HepG2 (cell line): ENCODE results near the gene PCYT2. TPM values are rescaled to one million over a fixed set of nuclear protein-coding genes. Genes with fewer than 3 reads are reported as not detected.

ENCODE experiments used
- EEA1 ChIP-seq: sonication (generic); formaldehyde crosslinking; IDR thresholded peaks from 2 replicates; pipeline ENCODE4 v1.5.1; 2020; ENCODE audit warnings: mild to moderate bottlenecking, missing genetic modification reagents, borderline replicate concordance
- GZF1 ChIP-seq: sonication (generic); formaldehyde crosslinking; IDR thresholded peaks from 2 replicates; pipeline ENCODE4 v1.5.1; 2020; ENCODE audit warnings: mild to moderate bottlenecking, missing genetic modification reagents
- IRF2 ChIP-seq: IDR thresholded peaks from 2 replicates; pipeline ENCODE4 v1.6.1; 2018; ENCODE audit warnings: missing genetic modification reagents, missing compliant biosample characterization
- JUN ChIP-seq: sonication (generic); formaldehyde crosslinking; IDR thresholded peaks from 2 replicates; pipeline ENCODE4 v1.4.0; 2020; ENCODE audit warnings: mild to moderate bottlenecking, missing genetic modification reagents
- NPAS2 ChIP-seq: sonication (generic); formaldehyde crosslinking; IDR thresholded peaks from 2 replicates; pipeline ENCODE4 v1.8.0; 2022; ENCODE audit warnings: mild to moderate bottlenecking, missing genetic modification reagents, borderline replicate concordance
- RFX1 ChIP-seq: fragments of 450-650 bp; IDR thresholded peaks from 2 replicates; pipeline ENCODE4 v1.6.1; 2017
- SIX4 ChIP-seq: sonication (generic); formaldehyde crosslinking; IDR thresholded peaks from 2 replicates; pipeline ENCODE4 v1.4.0; 2020; ENCODE audit warnings: missing genetic modification reagents
- TBP ChIP-seq: sonication (generic); formaldehyde crosslinking; IDR thresholded peaks from 2 replicates; pipeline ENCODE4 v1.5.0; 2020; ENCODE audit warnings: missing genetic modification reagents
- ZBTB20 ChIP-seq: sonication (generic); formaldehyde crosslinking; IDR thresholded peaks from 2 replicates; pipeline ENCODE4 v1.8.1; 2023; ENCODE audit warnings: missing genetic modification reagents, low read depth, mild to moderate bottlenecking, borderline replicate concordance
- ZFYVE20 ChIP-seq: sonication (generic); formaldehyde crosslinking; IDR thresholded peaks from 2 replicates; pipeline ENCODE4 v1.8.0; 2023; ENCODE audit warnings: low read depth, mild to moderate bottlenecking, moderate library complexity, missing genetic modification reagents, borderline replicate concordance
- ZNF138 ChIP-seq: sonication (generic); formaldehyde crosslinking; IDR thresholded peaks from 2 replicates; pipeline ENCODE4 v1.5.0; 2020; ENCODE audit warnings: mild to moderate bottlenecking, low read depth, missing genetic modification reagents
- ZNF382 ChIP-seq: sonication (generic); formaldehyde crosslinking; IDR thresholded peaks from 2 replicates; pipeline ENCODE4 v1.5.0; 2020; ENCODE audit warnings: missing genetic modification reagents, mild to moderate bottlenecking, borderline replicate concordance
- ZNF441 ChIP-seq: sonication (generic); formaldehyde crosslinking; IDR thresholded peaks from 2 replicates; pipeline ENCODE4 v1.7.0; 2021; ENCODE audit warnings: missing genetic modification reagents, borderline replicate concordance
- ZNF841 ChIP-seq: sonication (generic); formaldehyde crosslinking; IDR thresholded peaks from 2 replicates; pipeline ENCODE4 v1.8.1; 2023; ENCODE audit warnings: missing genetic modification reagents, borderline replicate concordance
- ZZZ3 ChIP-seq: sonication (generic); formaldehyde crosslinking; IDR thresholded peaks from 2 replicates; pipeline ENCODE4 v1.4.0; 2020; ENCODE audit warnings: missing genetic modification reagents, mild to moderate bottlenecking, borderline replicate concordance
- polyA plus RNA-seq, 8 experiments: library from polyadenylated mRNA; depleted of rRNA in 3 of 8; stranded (reverse) in 7 of 8; unstranded in 1 of 8; fragments of >200 nt; fragmentation: Illumina TruSeq in 4 of 8; extraction: Trizol in 4 of 8; gene quantifications; 2 replicates each; pipeline versions ENCODE4 v1.2.1 to v1.2.3, GENCODE V29; 2011 to 2016; ENCODE audit warnings: low read depth in 4 of 8, missing spikeins in 1 of 8, mixed read lengths in 1 of 8; ENCODE audit not compliant: insufficient read depth in 1 of 8
- total RNA-seq, 5 experiments: library from RNA; depleted of rRNA; stranded (reverse); fragments of >200 nt; fragmentation: Illumina TruSeq; extraction: Trizol; gene quantifications; 2 replicates each; pipeline ENCODE4 v1.2.3, GENCODE V29; 2016; ENCODE audit warnings: low read depth in 1 of 5
- TF ChIP-seq, protein P1 (sequence below), 2 experiments: sonication (generic) in 1 of 2; formaldehyde crosslinking in 1 of 2; IDR thresholded peaks; 2 replicates each; pipeline versions ENCODE4 v1.4.0 to v1.6.1; 2018 to 2020; ENCODE audit warnings: missing genetic modification reagents in 2 of 2, borderline replicate concordance in 1 of 2, low read depth in 1 of 2, mild to moderate bottlenecking in 1 of 2, missing biosample characterization in 1 of 2
- TF ChIP-seq, protein P2 (sequence below): sonication (generic); formaldehyde crosslinking; IDR thresholded peaks from 2 replicates; pipeline ENCODE4 v1.4.0; 2020; ENCODE audit warnings: missing genetic modification reagents, borderline replicate concordance
- TF ChIP-seq, protein P3 (sequence below): sonication (generic); formaldehyde crosslinking; IDR thresholded peaks from 2 replicates; pipeline ENCODE4 v1.5.0; 2020; ENCODE audit warnings: missing genetic modification reagents, mild to moderate bottlenecking, borderline replicate concordance
- TF ChIP-seq, protein P4 (sequence below): sonication (generic); formaldehyde crosslinking; IDR thresholded peaks from 2 replicates; pipeline ENCODE4 v1.4.0; 2020; ENCODE audit warnings: mild to moderate bottlenecking, missing genetic modification reagents
- TF ChIP-seq, protein P5 (sequence below): IDR thresholded peaks from 2 replicates; pipeline ENCODE4 v1.6.1; 2016; ENCODE audit warnings: low read depth, control low read depth
- TF ChIP-seq, protein P6 (sequence below): sonication (generic); formaldehyde crosslinking; IDR thresholded peaks from 2 replicates; pipeline ENCODE4 v1.5.0; 2020; ENCODE audit warnings: mild to moderate bottlenecking, missing genetic modification reagents

The PCYT2 gene
- total and polyA plus RNA-seq, 2 of the 13 experiments (the other 11 are each of a cell fraction or from before 2014, with no cell fraction given): 147 to 297 TPM

DNA sequence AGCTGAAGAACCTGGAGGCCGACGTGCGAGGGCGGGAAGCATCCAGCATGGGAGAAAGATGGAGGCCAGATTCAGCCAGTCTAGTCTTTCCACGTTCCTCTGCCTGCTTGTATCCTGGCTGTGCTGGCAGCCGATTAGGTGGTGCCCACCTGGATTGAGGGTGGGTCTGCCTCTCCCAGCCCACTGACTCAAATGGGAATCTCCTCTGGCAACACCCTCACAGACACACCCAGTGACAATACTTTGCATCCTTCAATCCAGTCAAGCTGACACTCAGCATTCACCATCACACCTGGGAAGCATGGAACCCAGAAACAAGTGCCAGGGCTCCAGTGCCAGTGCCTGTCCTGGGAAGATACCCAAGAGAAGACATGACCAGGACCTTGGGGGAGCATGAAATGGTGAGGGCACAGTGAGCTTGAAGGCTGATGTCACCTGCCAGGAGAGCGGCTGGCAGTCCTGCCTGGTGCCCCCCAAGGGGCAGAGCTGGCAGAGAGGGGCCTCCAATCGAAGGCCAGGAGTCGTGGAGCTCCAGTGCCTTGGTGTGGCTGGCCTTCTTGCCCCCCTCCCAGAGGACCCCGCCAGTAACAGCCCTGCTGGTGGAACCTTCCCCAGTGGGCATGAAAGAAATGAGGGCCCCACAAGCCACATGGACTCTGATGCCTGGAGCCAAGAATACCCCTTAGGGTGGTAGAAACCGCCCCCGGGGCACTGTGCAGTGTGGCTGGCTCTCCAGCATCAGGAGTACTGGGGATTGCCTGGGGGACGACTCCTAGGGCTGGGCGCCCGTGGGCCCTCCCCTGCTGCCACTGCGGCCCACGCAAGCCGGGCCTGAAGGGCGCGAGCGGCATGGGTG, 9.8 kb downstream of the PCYT2 start (continued):
- TF ChIP-seq ZBTB20 (CRISPR knock-in tag) (no peak), SIX4 (no peak), ZFYVE20 (CRISPR knock-in tag) (0 out of 2 replicates have a peak, but pooled peaks have one; percentile 59), ZNF138 (no peak), NPAS2 (no peak), JUN (CRISPR knock-in tag) (no peak), ZNF441 (no peak), GZF1 (CRISPR knock-in tag) (no peak), ZNF841 (CRISPR knock-in tag) (no peak), RFX1 (no peak), TBP (no peak), EEA1 (CRISPR knock-in tag) (no peak), ZNF382 (CRISPR knock-in tag) (no peak), IRF2 (CRISPR knock-in tag) (no peak), ZZZ3 (CRISPR knock-in tag) (no peak)
- TF ChIP-seq, protein P1, sequence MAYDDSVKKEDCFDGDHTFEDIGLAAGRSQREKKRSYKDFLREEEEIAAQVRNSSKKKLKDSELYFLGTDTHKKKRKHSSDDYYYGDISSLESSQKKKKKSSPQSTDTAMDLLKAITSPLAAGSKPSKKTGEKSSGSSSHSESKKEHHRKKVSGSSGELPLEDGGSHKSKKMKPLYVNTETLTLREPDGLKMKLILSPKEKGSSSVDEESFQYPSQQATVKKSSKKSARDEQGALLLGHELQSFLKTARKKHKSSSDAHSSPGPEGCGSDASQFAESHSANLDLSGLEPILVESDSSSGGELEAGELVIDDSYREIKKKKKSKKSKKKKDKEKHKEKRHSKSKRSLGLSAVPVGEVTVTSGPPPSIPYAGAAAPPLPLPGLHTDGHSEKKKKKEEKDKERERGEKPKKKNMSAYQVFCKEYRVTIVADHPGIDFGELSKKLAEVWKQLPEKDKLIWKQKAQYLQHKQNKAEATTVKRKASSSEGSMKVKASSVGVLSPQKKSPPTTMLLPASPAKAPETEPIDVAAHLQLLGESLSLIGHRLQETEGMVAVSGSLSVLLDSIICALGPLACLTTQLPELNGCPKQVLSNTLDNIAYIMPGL (CRISPR knock-in tag; IDR thresholded peaks at IDR 0.05; ENCODE audit: borderline replicate concordance in 1 of 2, low read depth in 1 of 2): no peak
- TF ChIP-seq, protein P2, sequence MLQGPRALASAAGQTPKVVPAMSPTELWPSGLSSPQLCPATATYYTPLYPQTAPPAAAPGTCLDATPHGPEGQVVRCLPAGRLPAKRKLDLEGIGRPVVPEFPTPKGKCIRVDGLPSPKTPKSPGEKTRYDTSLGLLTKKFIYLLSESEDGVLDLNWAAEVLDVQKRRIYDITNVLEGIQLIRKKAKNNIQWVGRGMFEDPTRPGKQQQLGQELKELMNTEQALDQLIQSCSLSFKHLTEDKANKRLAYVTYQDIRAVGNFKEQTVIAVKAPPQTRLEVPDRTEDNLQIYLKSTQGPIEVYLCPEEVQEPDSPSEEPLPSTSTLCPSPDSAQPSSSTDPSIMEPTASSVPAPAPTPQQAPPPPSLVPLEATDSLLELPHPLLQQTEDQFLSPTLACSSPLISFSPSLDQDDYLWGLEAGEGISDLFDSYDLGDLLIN (CRISPR knock-in tag): no peak
- TF ChIP-seq, protein P3, sequence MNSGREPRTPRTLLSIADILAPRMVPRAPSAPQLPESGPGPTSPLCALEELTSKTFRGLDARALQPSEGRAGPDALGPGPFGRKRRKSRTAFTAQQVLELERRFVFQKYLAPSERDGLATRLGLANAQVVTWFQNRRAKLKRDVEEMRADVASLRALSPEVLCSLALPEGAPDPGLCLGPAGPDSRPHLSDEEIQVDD (CRISPR knock-in tag): no peak
- TF ChIP-seq, protein P4, sequence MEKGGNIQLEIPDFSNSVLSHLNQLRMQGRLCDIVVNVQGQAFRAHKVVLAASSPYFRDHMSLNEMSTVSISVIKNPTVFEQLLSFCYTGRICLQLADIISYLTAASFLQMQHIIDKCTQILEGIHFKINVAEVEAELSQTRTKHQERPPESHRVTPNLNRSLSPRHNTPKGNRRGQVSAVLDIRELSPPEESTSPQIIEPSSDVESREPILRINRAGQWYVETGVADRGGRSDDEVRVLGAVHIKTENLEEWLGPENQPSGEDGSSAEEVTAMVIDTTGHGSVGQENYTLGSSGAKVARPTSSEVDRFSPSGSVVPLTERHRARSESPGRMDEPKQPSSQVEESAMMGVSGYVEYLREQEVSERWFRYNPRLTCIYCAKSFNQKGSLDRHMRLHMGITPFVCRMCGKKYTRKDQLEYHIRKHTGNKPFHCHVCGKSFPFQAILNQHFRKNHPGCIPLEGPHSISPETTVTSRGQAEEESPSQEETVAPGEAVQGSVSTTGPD (CRISPR knock-in tag): no peak
- TF ChIP-seq, protein P5, sequence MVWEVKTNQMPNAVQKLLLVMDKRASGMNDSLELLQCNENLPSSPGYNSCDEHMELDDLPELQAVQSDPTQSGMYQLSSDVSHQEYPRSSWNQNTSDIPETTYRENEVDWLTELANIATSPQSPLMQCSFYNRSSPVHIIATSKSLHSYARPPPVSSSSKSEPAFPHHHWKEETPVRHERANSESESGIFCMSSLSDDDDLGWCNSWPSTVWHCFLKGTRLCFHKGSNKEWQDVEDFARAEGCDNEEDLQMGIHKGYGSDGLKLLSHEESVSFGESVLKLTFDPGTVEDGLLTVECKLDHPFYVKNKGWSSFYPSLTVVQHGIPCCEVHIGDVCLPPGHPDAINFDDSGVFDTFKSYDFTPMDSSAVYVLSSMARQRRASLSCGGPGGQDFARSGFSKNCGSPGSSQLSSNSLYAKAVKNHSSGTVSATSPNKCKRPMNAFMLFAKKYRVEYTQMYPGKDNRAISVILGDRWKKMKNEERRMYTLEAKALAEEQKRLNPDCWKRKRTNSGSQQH (CRISPR knock-in tag): no peak
- TF ChIP-seq, protein P6, sequence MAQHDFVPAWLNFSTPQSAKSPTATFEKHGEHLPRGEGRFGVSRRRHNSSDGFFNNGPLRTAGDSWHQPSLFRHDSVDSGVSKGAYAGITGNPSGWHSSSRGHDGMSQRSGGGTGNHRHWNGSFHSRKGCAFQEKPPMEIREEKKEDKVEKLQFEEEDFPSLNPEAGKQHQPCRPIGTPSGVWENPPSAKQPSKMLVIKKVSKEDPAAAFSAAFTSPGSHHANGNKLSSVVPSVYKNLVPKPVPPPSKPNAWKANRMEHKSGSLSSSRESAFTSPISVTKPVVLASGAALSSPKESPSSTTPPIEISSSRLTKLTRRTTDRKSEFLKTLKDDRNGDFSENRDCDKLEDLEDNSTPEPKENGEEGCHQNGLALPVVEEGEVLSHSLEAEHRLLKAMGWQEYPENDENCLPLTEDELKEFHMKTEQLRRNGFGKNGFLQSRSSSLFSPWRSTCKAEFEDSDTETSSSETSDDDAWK: no peak
